H1 (cell line): Measurements from ENCODE around the gene EPB41L4B. TPM values are rescaled to one million over a fixed set of nuclear protein-coding genes. Genes with fewer than 3 reads are reported as not detected.
A peak's percentile ranks its signal among the peaks of the same experiment; 100 is the strongest.

Experiments used
- CTCF ChIA-PET: fragments of 300-600 bp; sonication (Branson Sonifier 250); formaldehyde crosslinking; loops from one replicate; lab custom pipeline; 2021; ENCODE audit not compliant: partially characterized antibody; lab: Charles Lee
- POLR2A ChIA-PET: fragments of 300-600 bp; sonication (Branson Sonifier 250); formaldehyde crosslinking; loops from one replicate; lab custom pipeline; 2021; ENCODE audit warnings: inconsistent platforms; ENCODE audit not compliant: partially characterized antibody; lab: Charles Lee
- DNase-seq, 2 experiments: peaks; one replicate each; pipeline versions ENCODE4 v3.0.0 to v3.0.0-alpha.2; 2010 to 2022; ENCODE audit warnings: low spot score in 2 of 2, low read depth in 1 of 2, mixed read lengths in 1 of 2
- FAIRE-seq: peaks from 2 replicates; lab custom pipeline; 2011; peaks lifted over from hg19 to GRCh38; lab: Jason Lieb, UNC
- H2AFZ ChIP-seq: 2 replicates; pipeline ENCODE4 v1.8.1; 2012; ENCODE audit warnings: low read length, inconsistent platforms
- H2AK5ac ChIP-seq: 2 replicates; pipeline ENCODE4 v1.6.1; 2013; ENCODE audit warnings: low read depth, low read length
- H2BK120ac ChIP-seq: replicated peaks from 2 replicates; pipeline ENCODE3; 2013; ENCODE audit warnings: low read depth, low read length, inconsistent platforms
- H2BK12ac ChIP-seq: 2 replicates; pipeline ENCODE4 v1.6.1; 2013; ENCODE audit warnings: low read depth, low read length
- H2BK15ac ChIP-seq: 2 replicates; pipeline ENCODE4 v1.6.1; 2013; ENCODE audit warnings: low read length
- H2BK20ac ChIP-seq: 2 replicates; pipeline ENCODE4 v1.6.1; 2013; ENCODE audit warnings: low read length
- H2BK5ac ChIP-seq: 2 replicates; pipeline ENCODE4 v1.6.1; 2013; ENCODE audit warnings: low read depth, low read length
- H3K14ac ChIP-seq: 2 replicates; pipeline ENCODE4 v1.6.1; 2013; ENCODE audit warnings: inconsistent platforms; ENCODE audit not compliant: insufficient read length
- H3K18ac ChIP-seq: 2 replicates; pipeline ENCODE4 v1.6.1; 2013; ENCODE audit warnings: low read length; ENCODE audit errors: extremely low read depth
- H3K23ac ChIP-seq: 2 replicates; pipeline ENCODE4 v1.6.1; 2013; ENCODE audit warnings: inconsistent platforms; ENCODE audit not compliant: insufficient read length
- H3K23me2 ChIP-seq: 2 replicates; pipeline ENCODE4 v1.6.1; 2013; ENCODE audit warnings: low read depth, low read length
- H3K27ac ChIP-seq: 2 replicates; pipeline ENCODE4 v1.6.1; 2011; ENCODE audit warnings: low read depth, low read length, inconsistent platforms
- H3K27me3 ChIP-seq, 4 experiments: replicated peaks in 1 of 4; 1 replicate in 1 of 4; 2 replicates in 3 of 4; pipeline versions ENCODE4 v1.6.1 to v1.8.1; 2011 to 2013; ENCODE audit warnings: low read length in 3 of 4, mild to moderate bottlenecking in 3 of 4, inconsistent platforms in 2 of 4, mixed read lengths in 2 of 4, moderate library complexity in 1 of 4; ENCODE audit not compliant: control insufficient read depth in 3 of 4, insufficient read depth in 3 of 4; ENCODE audit errors: extremely low read depth in 1 of 4
- H3K36me3 ChIP-seq, 4 experiments: 2 replicates each; pipeline versions ENCODE4 v1.6.1 to v1.8.1; 2011 to 2013; ENCODE audit warnings: mild to moderate bottlenecking in 4 of 4, low read length in 3 of 4, moderate library complexity in 2 of 4, control low read depth in 1 of 4, inconsistent platforms in 1 of 4; ENCODE audit not compliant: insufficient read depth in 4 of 4, control insufficient read depth in 2 of 4
- H3K4ac ChIP-seq: replicated peaks from 2 replicates; pipeline ENCODE3; 2013; ENCODE audit warnings: low read length, low read depth, mixed read lengths, inconsistent platforms; ENCODE audit not compliant: insufficient read length
- H3K4me1 ChIP-seq, 4 experiments: replicated peaks in 1 of 4; 1 replicate in 1 of 4; 2 replicates in 3 of 4; pipeline versions ENCODE4 v1.6.1 to v1.8.1; 2011 to 2013; ENCODE audit warnings: low read length in 3 of 4, inconsistent platforms in 2 of 4, mixed read lengths in 1 of 4; ENCODE audit not compliant: insufficient read depth in 4 of 4, control insufficient read depth in 3 of 4
- H3K4me2 ChIP-seq, 2 experiments: 2 replicates each; pipeline versions ENCODE4 v1.6.1 to v1.8.1; 2011 to 2013; ENCODE audit warnings: low read depth in 2 of 2, low read length in 2 of 2, control low read depth in 1 of 2, inconsistent platforms in 1 of 2, mild to moderate bottlenecking in 1 of 2; ENCODE audit not compliant: insufficient read depth in 1 of 2
- H3K4me3 ChIP-seq, 4 experiments: fragments of 200-600, 300-600 bp in 1 of 4; sonication (generic), shearing (Covaris generic), sonication (Bioruptor Twin) in 1 of 4; 2 replicates each; pipeline versions ENCODE4 v1.5.1 to v1.8.1; 2011 to 2016; ENCODE audit warnings: low read length in 4 of 4, low read depth in 3 of 4, control low read depth in 2 of 4, inconsistent platforms in 2 of 4, mild to moderate bottlenecking in 2 of 4, mixed read lengths in 1 of 4, moderate library complexity in 1 of 4; ENCODE audit not compliant: insufficient read depth in 2 of 4; ENCODE audit errors: extremely low read depth in 1 of 4
- H3K56ac ChIP-seq: replicated peaks from 2 replicates; pipeline ENCODE3; 2013; ENCODE audit warnings: low read depth, mild to moderate bottlenecking, mixed read lengths, low read length, inconsistent platforms; ENCODE audit not compliant: insufficient read length
- H3K79me1 ChIP-seq: 2 replicates; pipeline ENCODE4 v1.6.1; 2013; ENCODE audit warnings: low read depth, low read length, control low read depth
- H3K79me2 ChIP-seq, 2 experiments: 2 replicates each; pipeline versions ENCODE4 v1.6.1 to v1.8.1; 2012 to 2013; ENCODE audit warnings: low read length in 2 of 2, mild to moderate bottlenecking in 2 of 2, inconsistent platforms in 1 of 2; ENCODE audit not compliant: insufficient read depth in 2 of 2, control insufficient read depth in 1 of 2
- H3K9ac ChIP-seq, 4 experiments: replicated peaks in 1 of 4; 1 replicate in 1 of 4; 2 replicates in 3 of 4; pipeline versions ENCODE4 v1.6.1 to v1.8.1; 2011 to 2013; ENCODE audit warnings: low read depth in 3 of 4, low read length in 3 of 4, control low read depth in 2 of 4, mild to moderate bottlenecking in 2 of 4, moderate library complexity in 2 of 4, inconsistent platforms in 1 of 4; ENCODE audit errors: extremely low read depth in 1 of 4
- H3K9me3 ChIP-seq, 2 experiments: 2 replicates each; pipeline versions ENCODE4 v1.6.1 to v1.8.1; 2012 to 2013; ENCODE audit warnings: mild to moderate bottlenecking in 2 of 2, moderate library complexity in 2 of 2, control low read depth in 1 of 2, inconsistent platforms in 1 of 2, low read depth in 1 of 2, low read length in 1 of 2, mixed read lengths in 1 of 2; ENCODE audit not compliant: insufficient read depth in 2 of 2
- H4K20me1 ChIP-seq, 2 experiments: replicated peaks in 1 of 2; 2 replicates each; pipeline versions ENCODE3 to v1.8.1; 2011 to 2013; ENCODE audit warnings: inconsistent platforms in 2 of 2, low read length in 2 of 2, mild to moderate bottlenecking in 1 of 2; ENCODE audit not compliant: insufficient read depth in 2 of 2, control insufficient read depth in 1 of 2
- H4K5ac ChIP-seq: 2 replicates; pipeline ENCODE4 v1.6.1; 2013; ENCODE audit warnings: low read length, low read depth, mixed read lengths, inconsistent platforms; ENCODE audit not compliant: insufficient read length
- H4K8ac ChIP-seq: 2 replicates; pipeline ENCODE4 v1.8.0; 2013; ENCODE audit warnings: mild to moderate bottlenecking, moderate library complexity, low read length, inconsistent platforms; ENCODE audit not compliant: insufficient read depth; ENCODE audit errors: extremely low read depth
- H4K91ac ChIP-seq: replicated peaks from 2 replicates; pipeline ENCODE3; 2013; ENCODE audit warnings: low read length, mixed read lengths, inconsistent platforms; ENCODE audit not compliant: insufficient read length
- ATF3 ChIP-seq: IDR thresholded peaks from 2 replicates; pipeline ENCODE4 v1.6.1; 2011; ENCODE audit warnings: low read depth, mild to moderate bottlenecking, low read length; ENCODE audit not compliant: insufficient read depth
- BACH1 ChIP-seq: IDR thresholded peaks from 2 replicates; pipeline ENCODE4 v1.6.1; 2012; ENCODE audit warnings: low read length, improper control_type of control experiment
- EZH2 ChIP-seq: fragments of 200-600 bp; sonication (generic); IDR thresholded peaks from 2 replicates; pipeline ENCODE4 v1.7.1; 2012; ENCODE audit warnings: low read depth, mild to moderate bottlenecking, moderate library complexity, low read length, inconsistent platforms; ENCODE audit not compliant: severe bottlenecking
- GTF2F1 ChIP-seq: IDR thresholded peaks from 2 replicates; pipeline ENCODE4 v1.6.1; 2012; ENCODE audit warnings: low read depth, low read length, improper control_type of control experiment, borderline replicate concordance
- JUND ChIP-seq: IDR thresholded peaks from 2 replicates; pipeline ENCODE4 v1.6.1; 2011; ENCODE audit warnings: mild to moderate bottlenecking, improper control_type of control experiment, low read length
- POLR2A ChIP-seq, 2 experiments: IDR thresholded peaks; 1 replicate in 1 of 2; 2 replicates in 1 of 2; pipeline ENCODE4 v1.6.1; 2011; ENCODE audit warnings: low read depth in 2 of 2, low read length in 2 of 2, mild to moderate bottlenecking in 2 of 2; ENCODE audit errors: control extremely low read depth in 1 of 2
- POU5F1 ChIP-seq: IDR thresholded peaks from 2 replicates; pipeline ENCODE4 v1.6.1; 2011; ENCODE audit warnings: low read depth, mild to moderate bottlenecking, low read length, moderate library complexity
- RBBP5 ChIP-seq: IDR thresholded peaks from 2 replicates; pipeline ENCODE4 v1.7.1; 2012; ENCODE audit warnings: low read depth, mild to moderate bottlenecking, inconsistent platforms, low read length, moderate library complexity, borderline replicate concordance
- SIN3A ChIP-seq, 2 experiments: IDR thresholded peaks in 1 of 2; conservative IDR thresholded peaks in 1 of 2; 2 replicates each; pipeline ENCODE4 v1.6.1; 2011 to 2012; ENCODE audit warnings: low read length in 2 of 2, improper control_type of control experiment in 1 of 2, low read depth in 1 of 2, mild to moderate bottlenecking in 1 of 2
- USF2 ChIP-seq: IDR thresholded peaks from 2 replicates; pipeline ENCODE4 v1.6.1; 2011; ENCODE audit warnings: low read length, improper control_type of control experiment
- WGBS, 2 experiments: shearing (Covaris generic) in 1 of 2; methylation state at CpG; one replicate each; pipeline versions ENCODE4 v1.1.6 to v1.1.7; 2013 to 2015; ENCODE audit warnings: low lambda C conversion rate in 2 of 2, mixed read lengths in 2 of 2, inconsistent platforms in 1 of 2, low coverage in 1 of 2, missing lambda C conversion rate in 1 of 2; ENCODE audit not compliant: insufficient replicate concordance in 2 of 2, insufficient coverage in 1 of 2, insufficient read length in 1 of 2; ENCODE audit errors: extremely low coverage in 1 of 2, missing lambda C conversion rate in 1 of 2; 5-methylcytosine and 5-hydroxymethylcytosine counted together
- polyA plus RNA-seq, 7 experiments: library from polyadenylated mRNA; depleted of rRNA in 3 of 7; stranded (reverse) in 5 of 7; unstranded in 2 of 7; fragments of >200 nt in 5 of 7; fragments of 200-250 nt in 2 of 7; gene quantifications; 1 replicate in 5 of 7; 2 replicates in 1 of 7; 4 replicates in 1 of 7; pipeline versions ENCODE4 v1.2.1 to v1.2.3, GENCODE V29; 2011 to 2013; ENCODE audit warnings: missing spikeins in 2 of 7, mixed read lengths in 2 of 7
- total RNA-seq: library from RNA; stranded (reverse); fragmentation: NEBNext Ultra II Directional; extraction: Animal tissue kit (Norgen Biotek cat#: 25700); gene quantifications from 2 replicates; pipeline ENCODE4 v1.2.1, GENCODE V29; 2021

The EPB41L4B gene
- total and polyA plus RNA-seq, 2 of the 8 experiments (the other 6 are each of a cell fraction or from before 2014, with no cell fraction given): 11.9 to 25.0 TPM

DNA sequence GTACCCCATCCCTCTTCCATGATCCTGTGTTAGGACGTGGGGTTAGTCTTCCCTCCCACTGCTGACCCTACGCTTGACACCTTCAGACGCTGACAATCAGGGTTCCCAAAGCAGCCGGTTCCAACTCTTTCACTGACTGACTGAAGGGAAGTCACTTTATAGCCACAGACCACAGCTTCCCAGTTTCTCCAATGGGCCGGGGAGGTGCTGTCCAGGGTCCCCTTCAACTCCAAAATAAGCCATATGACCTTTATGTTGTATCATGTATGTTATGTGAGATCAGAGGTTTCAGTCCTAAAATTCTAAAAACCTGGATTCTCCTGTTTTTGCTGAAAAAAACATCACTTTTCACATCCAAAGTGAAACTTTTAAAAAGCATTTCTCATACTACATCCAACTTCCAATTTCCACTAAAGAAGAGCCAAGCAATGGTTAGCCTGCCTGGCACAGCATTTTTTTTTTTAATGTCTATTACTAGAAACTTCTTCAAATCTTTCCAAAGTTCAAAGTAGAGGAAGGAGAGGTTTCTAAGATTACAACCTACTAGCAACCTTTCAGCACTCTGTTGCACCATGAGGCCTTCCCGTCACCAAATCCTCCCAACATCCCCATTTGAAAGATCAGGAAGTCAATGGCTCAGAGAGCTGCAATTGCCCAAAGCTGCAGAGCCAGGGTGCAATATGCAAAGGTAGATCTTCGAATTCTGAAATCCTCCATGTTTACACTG lies 5.2 kb downstream of the EPB41L4B start:
- ChIA-PET CTCF (interaction anchor here (0.9 to 5.7 kb wide), 11 partner anchors 10 to 135 kb away, joined by 3 to 96 read pairs (median 5); no protein-coding TSS in a partner anchor), POLR2A (interaction anchor here (1.3 kb wide), 2 partner anchors 12 kb away, joined by 3 to 4 read pairs; no protein-coding TSS in a partner anchor)
- Histone ChIP-seq H4K91ac (no peak overlapping the region), H2AK5ac (peak overlapping the region; percentile 94), H3K23me2 (peaks cover 6% of the 10 kb centered on the region), H3K4me3 (no peak overlapping the region; a peak in 2 of 8 replicates), H2BK15ac (0 out of 2 replicates have a peak overlapping the region, but pooled peaks have one; percentile 95), H3K9ac (no peak overlapping the region), H2BK5ac (peak overlapping the region; percentile 88; the same call in 1 of the 2 replicates), H2BK20ac (no peak overlapping the region), H4K8ac (no peak overlapping the region), H2AFZ (no peak overlapping the region), H3K4me2 (peak overlapping the region; percentile 15 to 25; a peak in 1 of 4 replicates), H3K36me3 (no peaks in the 10 kb centered on the region), H3K79me2 (peaks cover 24 to 79% of the 10 kb centered on the region in 2 experiments), H3K27me3 (no peaks in the 10 kb centered on the region), H3K23ac (no peak overlapping the region), H3K18ac (no peak overlapping the region), H4K5ac (no peak overlapping the region), H3K9me3 (no peaks in the 10 kb centered on the region), H3K4me1 (peaks cover 24 to 42% (median 34%) of the 10 kb centered on the region in 4 experiments), H3K14ac (no peak overlapping the region), H4K20me1 (peaks cover 8 to 14% of the 10 kb centered on the region in 2 experiments), H3K56ac (no peak overlapping the region), H3K27ac (no peak overlapping the region), H2BK12ac (peak overlapping the region; percentile 98; the same call in 1 of the 2 replicates), H2BK120ac (no peak overlapping the region), H3K4ac (no peak overlapping the region), H3K79me1 (peaks cover 21% of the 10 kb centered on the region)
- DNase-seq: no peak
- FAIRE-seq: no peak
- 81% methylated on average over 7 of the region's 7 CpGs; no CpG with 5 or more reads in 1 of the 2 experiments for WGBS, 2 experiments
- no peak for TF ChIP-seq RBBP5
- no peak for TF ChIP-seq USF2
- no peak for TF ChIP-seq SIN3A (conservative IDR thresholded peaks at IDR 0.05 in 1 of 2, IDR thresholded peaks at IDR 0.05 in 1 of 2; ENCODE audit: low read depth in 1 of 2, low read length in 2 of 2)
- TF ChIP-seq ATF3: no peak
- TF ChIP-seq JUND: no peak
- no peak for TF ChIP-seq GTF2F1
- TF ChIP-seq POU5F1: no peak
- no peak for TF ChIP-seq POLR2A (IDR thresholded peaks at IDR 0.05; ENCODE audit: control extremely low read depth in 1 of 2, low read depth in 2 of 2, low read length in 2 of 2)
- no peak for TF ChIP-seq BACH1
- TF ChIP-seq EZH2: no peak
